ENCODE data around the gene EXOSC3. TPM values are rescaled to one million over a fixed set of nuclear protein-coding genes. Genes with fewer than 3 reads are reported as not detected.

EXOSC3 gene
- polyA plus RNA-seq, 3 donors = 9.8 to 25.2 (median 19.6) TPM

DNA sequence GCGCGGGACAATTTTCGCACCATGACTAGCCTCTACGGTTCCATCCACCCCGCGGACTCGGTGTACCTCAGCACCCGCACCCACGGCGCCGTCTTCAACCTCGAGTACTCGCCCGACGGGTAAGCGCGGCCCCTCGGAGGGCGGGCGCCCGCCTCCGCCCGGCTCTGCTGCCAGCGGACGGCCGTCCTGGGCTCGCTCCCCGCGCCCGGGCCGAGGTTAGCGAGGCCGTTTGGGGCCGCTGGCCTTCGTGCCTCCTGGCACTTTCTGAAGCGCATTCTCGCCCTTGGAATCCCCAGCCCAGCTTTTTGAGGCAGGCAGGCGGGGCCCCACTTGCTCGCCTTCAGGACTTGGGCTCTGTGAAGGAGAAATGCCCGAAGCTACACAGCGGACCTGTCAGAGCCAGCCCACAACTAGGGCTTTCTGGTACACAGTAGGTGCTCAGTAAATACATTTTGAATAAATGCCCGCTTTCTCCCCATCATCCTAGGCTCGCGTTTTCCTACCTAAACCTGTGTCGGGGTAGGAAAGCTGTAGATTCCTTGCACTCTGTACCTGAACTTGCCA is 16.5 kb upstream of the EXOSC3 start:
- 3% methylated on average over 43 of the region's 45 CpGs for WGBS (ENCODE audit: insufficient coverage)
- peaks cover 28 to 42% of the 10 kb centered on the region in 2 donors for H3K4me1 ChIP-seq (ENCODE audit: control insufficient read depth in 1 of 2, insufficient read depth in 2 of 2, low read length in 2 of 2)
- H3K79me2 ChIP-seq (ENCODE audit: insufficient read depth, low read length) = peaks cover 58% of the 10 kb centered on the region
- Mint-ChIP-seq H3K4me1 (peaks cover 39% of the 10 kb centered on the region), H3K27ac (peak overlapping the region in 5 of 7 donors; percentile 33 to 72 (median 50)), H3K36me3 (peaks cover 10% of the 10 kb centered on the region in 2 donors), H3K27me3 (ENCODE audit: low read depth in 3 of 3) (peaks cover 0 to 1% (median 1%) of the 10 kb centered on the region in 3 donors), H3K4me3 (peak overlapping the region; percentile 92 to 98), H3K9me3 (no peaks in the 10 kb centered on the region)
- peaks cover 36% of the 10 kb centered on the region for H4K20me1 ChIP-seq (ENCODE audit: insufficient read depth, low read length)
- H3K9me3 ChIP-seq (replicated peaks in 1 of 2; ENCODE audit: control insufficient read depth in 1 of 2, insufficient read depth in 1 of 2, low read length in 2 of 2) = no peaks in the 10 kb centered on the region
- TF ChIP-seq, protein P1, sequence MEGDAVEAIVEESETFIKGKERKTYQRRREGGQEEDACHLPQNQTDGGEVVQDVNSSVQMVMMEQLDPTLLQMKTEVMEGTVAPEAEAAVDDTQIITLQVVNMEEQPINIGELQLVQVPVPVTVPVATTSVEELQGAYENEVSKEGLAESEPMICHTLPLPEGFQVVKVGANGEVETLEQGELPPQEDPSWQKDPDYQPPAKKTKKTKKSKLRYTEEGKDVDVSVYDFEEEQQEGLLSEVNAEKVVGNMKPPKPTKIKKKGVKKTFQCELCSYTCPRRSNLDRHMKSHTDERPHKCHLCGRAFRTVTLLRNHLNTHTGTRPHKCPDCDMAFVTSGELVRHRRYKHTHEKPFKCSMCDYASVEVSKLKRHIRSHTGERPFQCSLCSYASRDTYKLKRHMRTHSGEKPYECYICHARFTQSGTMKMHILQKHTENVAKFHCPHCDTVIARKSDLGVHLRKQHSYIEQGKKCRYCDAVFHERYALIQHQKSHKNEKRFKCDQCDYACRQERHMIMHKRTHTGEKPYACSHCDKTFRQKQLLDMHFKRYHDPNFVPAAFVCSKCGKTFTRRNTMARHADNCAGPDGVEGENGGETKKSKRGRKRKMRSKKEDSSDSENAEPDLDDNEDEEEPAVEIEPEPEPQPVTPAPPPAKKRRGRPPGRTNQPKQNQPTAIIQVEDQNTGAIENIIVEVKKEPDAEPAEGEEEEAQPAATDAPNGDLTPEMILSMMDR (IDR thresholded peaks at IDR 0.05) = no peak
- H3K4me3 ChIP-seq (replicated peaks in 1 of 3; ENCODE audit: low read depth in 2 of 3, low read length in 3 of 3) = peak overlapping the region; percentile 77 to 90 (median 85)
- no peaks in the 10 kb centered on the region for H3K27me3 ChIP-seq (ENCODE audit: control insufficient read depth in 2 of 2, insufficient read depth in 2 of 2, low read length in 2 of 2)
- H3K4me2 ChIP-seq (replicated peaks; ENCODE audit: extremely low read depth, low read length, poor library complexity, severe bottlenecking) = peak overlapping the region; percentile 92
- peaks cover 0 to 4% of the 10 kb centered on the region in 2 donors for H3K36me3 ChIP-seq (replicated peaks in 1 of 2; ENCODE audit: control insufficient read depth in 1 of 2, insufficient read depth in 2 of 2, low read length in 2 of 2)
- DNase-seq = no peak
- intact Hi-C loops (cut with micrococcal nuclease) = loop anchor here (5.0 to 10.0 kb wide), 4 partner anchors 101 to 317 kb away; partner anchors contain the start of genes POLR1E (in 1 of the 2), SLC25A51 (in 1 of the 2) and TOMM5 (in 1 of the 2)
- peak overlapping the region in 1 of 2 donors; percentile 83 for H3K27ac ChIP-seq (ENCODE audit: low read depth in 1 of 2, low read length in 2 of 2)
- H3K9ac ChIP-seq (ENCODE audit: insufficient read depth, low read length, poor library complexity, severe bottlenecking) = peak overlapping the region; percentile 83
- peak overlapping the region; percentile 95 for H2AFZ ChIP-seq (ENCODE audit: insufficient read depth, low read depth, low read length, poor library complexity, severe bottlenecking)

DNA sequence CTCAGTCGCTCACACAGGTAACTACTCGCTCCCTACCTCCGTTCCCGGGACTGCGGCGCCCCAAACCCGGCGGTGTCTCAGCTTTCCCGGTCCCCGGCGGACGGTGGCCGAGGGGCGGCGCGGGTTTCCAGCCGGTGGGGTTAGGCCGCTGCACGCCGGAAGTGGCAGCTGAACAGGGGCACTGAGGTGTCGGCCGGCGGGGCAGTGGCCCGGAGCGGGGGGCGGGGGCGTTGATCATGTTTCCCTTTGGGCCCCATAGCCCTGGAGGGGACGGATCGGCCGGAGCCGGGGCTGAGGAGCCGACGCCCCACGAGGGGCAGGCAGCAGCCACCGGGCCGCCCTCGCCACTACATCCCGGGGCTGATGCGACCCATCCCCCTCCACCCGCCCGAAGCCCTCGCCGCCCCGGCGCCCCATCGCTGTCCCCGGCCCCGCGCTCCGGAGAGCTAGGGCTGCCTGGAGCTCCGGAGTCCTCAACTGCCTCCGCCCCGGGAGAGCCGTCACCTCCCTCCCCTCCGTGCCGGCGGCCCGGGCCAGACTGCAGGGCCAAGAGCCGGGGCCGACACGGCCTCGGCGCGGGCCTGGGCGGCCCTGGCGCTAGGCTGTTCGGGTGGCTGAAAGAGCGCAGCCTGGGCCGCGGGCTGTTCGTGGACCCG is 15.9 kb upstream of the EXOSC3 start, which contains the start of gene DCAF10:
DCAF10 (plus strand) TSS at position 167 of the 656 bp plus-strand sequence; CDS start at position 237, 70 bp downstream.
- DNase-seq = peak; percentile 69 to 78 (median 77)
- H3K4me3 ChIP-seq (replicated peaks in 1 of 3; ENCODE audit: low read depth in 2 of 3, low read length in 3 of 3) = peak within 1 kb of the TSS; percentile 77 to 90 (median 85)
- Mint-ChIP-seq H3K36me3 (peaks cover 10% of the 10 kb centered on the region in 2 donors), H3K4me3 (peak within 1 kb of the TSS; percentile 92 to 98), H3K27ac (peak within 1 kb of the TSS; percentile 53 to 92 (median 79)), H3K9me3 (no peaks in the 10 kb centered on the region), H3K4me1 (peaks cover 43% of the 10 kb centered on the region), H3K27me3 (ENCODE audit: low read depth in 3 of 3) (peaks cover 0 to 1% (median 1%) of the 10 kb centered on the region in 3 donors)
- H3K36me3 ChIP-seq (replicated peaks in 1 of 2; ENCODE audit: control insufficient read depth in 1 of 2, insufficient read depth in 2 of 2, low read length in 2 of 2) = no peaks in the 10 kb centered on the region
- H3K9me3 ChIP-seq (replicated peaks in 1 of 2; ENCODE audit: control insufficient read depth in 1 of 2, insufficient read depth in 1 of 2, low read length in 2 of 2) = no peaks in the 10 kb centered on the region
- peak within 1 kb of the TSS; percentile 83 for H3K9ac ChIP-seq (ENCODE audit: insufficient read depth, low read length, poor library complexity, severe bottlenecking)
- peak within 1 kb of the TSS; percentile 23 to 83 for H3K27ac ChIP-seq (ENCODE audit: low read depth in 1 of 2, low read length in 2 of 2)
- H3K79me2 ChIP-seq (ENCODE audit: insufficient read depth, low read length) = peaks cover 52% of the 10 kb centered on the region
- under 1% methylated on average over 66 of the region's 72 CpGs for WGBS (ENCODE audit: insufficient coverage)
- H2AFZ ChIP-seq (ENCODE audit: insufficient read depth, low read depth, low read length, poor library complexity, severe bottlenecking) = peak within 1 kb of the TSS; percentile 95
- H3K4me1 ChIP-seq (ENCODE audit: control insufficient read depth in 1 of 2, insufficient read depth in 2 of 2, low read length in 2 of 2) = peaks cover 35 to 48% of the 10 kb centered on the region in 2 donors
- peak within 1 kb of the TSS; percentile 92 for H3K4me2 ChIP-seq (replicated peaks; ENCODE audit: extremely low read depth, low read length, poor library complexity, severe bottlenecking)
- TF ChIP-seq, protein P1 (IDR thresholded peaks at IDR 0.05) = no peak
- no peaks in the 10 kb centered on the region for H3K27me3 ChIP-seq (ENCODE audit: control insufficient read depth in 2 of 2, insufficient read depth in 2 of 2, low read length in 2 of 2)
- intact Hi-C loops (cut with micrococcal nuclease) = loop anchor here (1.0 to 10.0 kb wide), 5 partner anchors 15 to 316 kb away; partner anchors contain the start of genes EXOSC3 (in 1 of the 2), POLR1E (in 1 of the 2), SLC25A51 (in 1 of the 2) and TOMM5 (in 1 of the 2)
- peaks cover 30% of the 10 kb centered on the region for H4K20me1 ChIP-seq (ENCODE audit: insufficient read depth, low read length)
